Stimulated activated CD8-positive, alpha-beta memory T cell treated with anti-CD3 and anti-CD28 coated beads, Interleukin-2, amount 100 ng/mL, for 48 hours (primary cell): ENCODE measurements around the gene NOS2.
A peak's percentile ranks its signal among the peaks of the same experiment; 100 is the strongest.
"Not testable (repeated sequence)": the region's sequence is repeated elsewhere in the genome, so short reads cannot be mapped to it uniquely, and the experiment has no call there.

Experiments
- DNase-seq, 2 donors: peaks; one replicate each; pipeline ENCODE4 v3.0.0-alpha.2; 2020; ENCODE audit warnings: low read depth in 2 of 2

The NOS2 gene

GRCh38 chr17:27800522-27800921, at the start of gene NOS2:
NOS2 (minus strand) TSS chr17:27800529; CDS start chr17:27798809, 1,720 bp downstream.
- DNase-seq: no peak

GRCh38 chr17:27849474-27850185, 49.3 kb upstream of the NOS2 start:
- DNase-seq: no peak

GRCh38 chr17:27848931-27849330, 48.6 kb upstream of the NOS2 start:
- DNase-seq: no peak

- not testable (repeated sequence) for DNase-seq
Observed at GRCh38 chr17:27846808-27847307, 46.5 kb upstream of the NOS2 start.

GRCh38 chr17:27846042-27846655, 45.8 kb upstream of the NOS2 start:
- DNase-seq: peak; percentile 3 to 4

GRCh38 chr17:27845264-27846041, 45.1 kb upstream of the NOS2 start:
- DNase-seq: no peak

GRCh38 chr17:27840688-27841087, 40.4 kb upstream of the NOS2 start:
- no peak for DNase-seq

- not testable (repeated sequence) for DNase-seq
Observed at GRCh38 chr17:27840406-27840678, 40.0 kb upstream of the NOS2 start.

GRCh38 chr17:27839571-27840405, 39.5 kb upstream of the NOS2 start:
- not testable (repeated sequence) for DNase-seq

GRCh38 chr17:27838607-27839006, 38.3 kb upstream of the NOS2 start:
- not testable (repeated sequence) for DNase-seq

GRCh38 chr17:27837769-27838168, 37.4 kb upstream of the NOS2 start:
- not testable (repeated sequence) for DNase-seq

GRCh38 chr17:27836651-27837050, 36.3 kb upstream of the NOS2 start:
- DNase-seq: no peak

- DNase-seq: no peak
Observed at GRCh38 chr17:27834571-27834970, 34.2 kb upstream of the NOS2 start.

- no peak for DNase-seq
Observed at GRCh38 chr17:27832831-27833230, 32.5 kb upstream of the NOS2 start.

GRCh38 chr17:27829888-27830287, 29.6 kb upstream of the NOS2 start:
- DNase-seq: not testable (repeated sequence)

GRCh38 chr17:27829143-27829711, 28.9 kb upstream of the NOS2 start:
- DNase-seq: not testable (repeated sequence)

GRCh38 chr17:27825459-27825858, 25.1 kb upstream of the NOS2 start:
- no peak for DNase-seq

- DNase-seq: no peak
Observed at GRCh38 chr17:27824745-27825144, 24.4 kb upstream of the NOS2 start.

- DNase-seq: no peak
Observed at GRCh38 chr17:27824176-27824715, 23.9 kb upstream of the NOS2 start.

- DNase-seq: not testable (repeated sequence)
Observed at GRCh38 chr17:27822108-27822507, 21.8 kb upstream of the NOS2 start.

GRCh38 chr17:27821318-27821717, 21.0 kb upstream of the NOS2 start:
- no peak for DNase-seq
